Left renal cortex interstitium (tissue), 4 donors: ENCODE results near the gene FBXL17. TPM values are rescaled to one million over a fixed set of nuclear protein-coding genes. Genes with fewer than 3 reads are reported as not detected.

Experiments
- DNase-seq, 4 donors: peaks; one replicate each; pipeline ENCODE4 v3.0.0-alpha.2; 2013; ENCODE audit warnings: low read depth in 4 of 4, low spot score in 2 of 4, missing footprints in 1 of 4
- polyA plus RNA-seq, 4 donors: library from polyadenylated mRNA; unstranded; fragments of 120-200 nt; gene quantifications; one replicate each; pipeline ENCODE4 v1.2.1, GENCODE V29; 2013; ENCODE audit not compliant: insufficient read length in 4 of 4

FBXL17 gene
- polyA plus RNA-seq, 4 donors: 23.0 to 32.8 (median 30.3) TPM

DNA sequence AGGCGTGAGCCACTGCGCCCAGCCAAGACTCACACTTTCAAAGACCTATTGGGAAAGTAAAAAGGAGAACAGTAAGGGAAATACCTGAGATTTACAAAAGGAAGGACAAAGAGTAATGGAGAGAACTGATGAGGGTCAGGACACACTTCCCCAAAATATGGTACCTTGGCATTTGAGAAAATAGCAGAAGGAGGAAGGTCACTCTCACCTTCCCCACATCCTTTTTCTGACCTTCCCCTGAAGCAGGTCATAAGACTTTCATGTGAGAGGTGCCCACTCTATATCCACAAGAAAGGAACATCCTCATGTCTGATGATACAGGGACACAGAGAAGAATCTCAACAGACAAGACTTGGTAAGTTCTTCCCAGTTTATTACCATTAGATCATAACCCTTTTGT, 272.8 kb downstream of the FBXL17 start:
- no peak for DNase-seq

DNA sequence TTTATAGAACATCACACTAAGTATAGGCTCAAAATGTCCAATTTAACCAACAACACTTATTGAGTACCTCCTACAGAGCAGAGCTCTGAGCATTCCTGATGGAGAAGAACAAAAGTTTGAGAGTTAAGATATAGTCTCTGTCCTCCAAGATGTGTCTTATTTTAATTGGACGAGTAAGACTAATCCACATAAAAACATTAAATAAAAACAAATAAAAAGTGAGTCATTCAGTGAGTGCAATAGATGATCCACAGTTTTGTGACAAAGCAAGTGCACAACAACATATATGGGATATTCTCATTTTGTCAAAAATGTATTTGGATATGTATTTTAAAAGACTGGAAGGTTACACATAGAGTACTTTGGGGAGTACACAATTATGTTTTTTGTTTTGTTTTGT, 277.4 kb downstream of the FBXL17 start:
- DNase-seq: no peak

DNA sequence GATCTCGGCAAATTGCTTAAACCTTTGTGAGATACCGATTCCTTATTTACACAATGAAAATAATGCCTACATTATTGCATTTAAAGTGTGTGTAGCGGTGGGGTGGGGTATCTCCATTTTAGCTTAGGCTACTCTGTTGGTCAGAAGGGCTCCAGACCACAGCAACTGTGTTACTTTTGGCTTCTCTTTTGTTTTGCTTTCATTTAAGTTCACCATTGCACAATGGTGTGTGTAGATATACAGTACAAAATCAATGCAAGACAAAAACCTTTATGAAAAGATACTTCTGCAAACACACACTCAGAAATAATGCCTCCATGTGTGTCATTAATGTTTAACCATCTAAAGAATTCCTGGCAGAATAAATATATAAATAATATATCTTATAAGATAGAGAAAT, 279.4 kb downstream of the FBXL17 start:
- DNase-seq: no peak

DNA sequence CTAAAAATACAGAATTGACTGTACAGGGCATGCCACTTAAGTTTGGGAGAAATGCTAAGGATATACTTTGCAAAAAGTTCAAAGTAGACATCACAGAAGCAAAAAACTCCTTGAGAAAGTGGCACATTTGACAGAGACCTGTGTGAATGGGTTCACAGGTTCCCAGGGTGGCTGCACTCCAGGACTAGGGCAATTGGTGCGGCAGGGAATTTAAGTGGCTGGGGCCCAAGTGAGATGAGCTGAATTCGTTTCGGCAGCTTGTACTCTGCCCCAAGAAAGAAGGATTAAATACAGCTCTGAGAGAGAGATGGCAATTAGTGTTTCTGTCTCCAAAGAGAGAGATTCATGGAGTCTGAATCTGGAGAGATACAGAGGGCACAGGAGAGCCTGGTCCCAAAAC, 280.1 kb downstream of the FBXL17 start:
- no peak for DNase-seq

DNA sequence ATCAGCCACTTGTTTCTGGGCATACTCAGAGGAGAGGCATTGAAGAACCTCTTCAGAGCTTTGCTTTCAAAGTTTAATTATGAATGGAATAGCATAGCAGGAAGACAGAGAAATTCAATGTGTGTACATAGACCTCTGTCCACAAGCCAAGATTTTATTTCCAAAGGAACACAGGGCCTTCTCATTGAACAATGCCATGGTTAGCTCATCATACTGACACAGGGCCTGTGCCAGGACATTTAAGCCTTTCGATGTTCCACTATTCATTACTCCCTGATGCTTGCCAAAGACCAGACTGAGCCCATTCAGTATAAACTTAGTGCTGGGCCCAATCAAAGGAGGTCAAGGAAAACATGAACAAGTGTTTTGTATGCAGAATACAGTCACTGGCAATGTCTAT, 280.8 kb downstream of the FBXL17 start:
- DNase-seq: no peak

DNA sequence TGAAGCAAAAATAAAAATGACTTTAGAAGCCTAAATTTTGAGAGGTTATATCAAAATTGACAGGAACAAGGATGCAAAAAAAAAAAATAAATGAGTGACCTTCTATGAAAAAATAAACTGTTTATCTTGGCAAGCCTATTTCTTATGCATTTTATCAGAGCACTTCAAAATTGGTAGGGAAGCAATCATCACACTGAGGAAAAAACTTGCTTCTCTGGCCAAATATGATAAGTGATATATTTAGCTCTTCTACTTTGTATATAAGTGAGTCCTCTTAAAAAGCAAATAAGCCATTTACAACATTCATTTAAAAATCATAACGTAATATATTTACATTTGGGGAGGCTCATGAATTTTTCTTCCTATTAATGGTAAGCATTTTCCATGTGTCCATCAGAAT, 287.1 kb downstream of the FBXL17 start:
- DNase-seq: no peak

DNA sequence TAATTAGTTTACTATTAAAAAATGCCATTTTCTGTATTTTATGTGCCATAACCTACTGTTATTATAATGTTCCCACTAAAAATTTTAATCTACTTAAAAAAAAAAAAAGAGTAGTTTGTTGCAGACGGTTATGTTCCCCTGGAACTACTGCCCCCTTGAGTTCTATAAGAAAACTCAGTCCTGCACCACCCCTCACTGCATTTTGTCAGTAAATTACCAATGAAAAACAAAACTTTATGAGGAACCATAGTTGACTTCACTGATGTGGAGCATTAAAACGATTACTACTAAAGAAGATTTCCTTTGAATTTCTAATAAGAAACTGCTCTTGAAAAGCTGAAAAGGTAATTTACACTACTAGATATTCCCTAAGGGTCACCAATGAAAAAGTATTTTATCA, 288.7 kb downstream of the FBXL17 start:
- DNase-seq: no peak

DNA sequence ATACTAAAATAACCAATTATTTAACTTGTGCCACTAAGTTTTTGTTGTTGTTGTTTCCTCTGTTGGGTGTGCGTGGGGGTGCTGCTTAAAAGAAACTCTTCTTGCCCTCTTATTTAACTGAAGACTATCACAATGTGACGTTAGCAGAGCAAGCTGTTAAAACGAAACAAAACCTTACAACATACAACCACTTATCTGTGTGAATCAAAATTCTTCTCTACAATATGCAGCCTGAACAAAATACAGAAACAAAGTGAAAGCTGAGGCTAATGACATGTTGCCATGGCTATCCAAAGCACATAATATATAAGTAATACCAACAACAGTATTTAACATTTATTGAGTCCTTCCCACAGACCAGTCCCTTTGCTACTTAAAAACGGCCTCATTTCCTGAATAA, 291.0 kb downstream of the FBXL17 start:
- no peak for DNase-seq

DNA sequence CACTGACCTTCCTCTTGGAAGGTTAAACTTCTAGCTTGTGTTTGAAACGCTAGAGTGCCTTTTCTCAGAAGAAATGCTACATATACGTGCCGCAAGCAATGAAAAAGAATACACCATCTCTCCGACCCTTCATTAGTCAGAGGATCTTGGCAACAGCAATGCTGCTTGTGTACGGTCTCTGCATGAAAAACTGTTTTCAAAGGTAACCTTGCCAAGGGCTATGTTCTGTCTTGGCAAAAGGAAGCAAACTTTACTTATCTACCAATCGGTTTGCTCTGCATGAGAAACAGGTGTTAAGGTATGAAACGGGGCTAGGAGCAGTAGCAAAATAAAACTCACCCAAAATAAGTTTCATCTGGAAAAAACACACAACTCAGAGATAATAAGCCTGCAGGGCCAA, 297.8 kb downstream of the FBXL17 start:
- DNase-seq: no peak

DNA sequence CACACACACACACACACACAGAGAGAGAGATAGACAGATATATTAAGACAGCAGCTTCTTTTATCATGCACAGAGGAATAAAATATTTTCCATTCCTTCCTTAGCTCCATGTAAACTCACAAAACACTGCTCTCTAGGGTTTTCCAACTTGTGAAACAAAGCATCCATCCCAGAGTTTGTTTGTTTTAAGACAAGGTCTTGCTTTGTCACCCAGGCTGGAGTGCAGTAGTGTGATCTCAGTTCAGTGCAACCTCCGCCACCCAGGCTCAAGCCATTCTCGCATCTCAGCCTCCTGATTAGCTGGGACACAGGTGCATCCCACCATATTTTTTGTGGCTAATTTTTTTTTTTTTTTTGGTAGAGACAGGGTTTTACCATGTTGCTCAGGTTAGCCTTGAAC, 298.7 kb downstream of the FBXL17 start:
- no peak for DNase-seq

DNA sequence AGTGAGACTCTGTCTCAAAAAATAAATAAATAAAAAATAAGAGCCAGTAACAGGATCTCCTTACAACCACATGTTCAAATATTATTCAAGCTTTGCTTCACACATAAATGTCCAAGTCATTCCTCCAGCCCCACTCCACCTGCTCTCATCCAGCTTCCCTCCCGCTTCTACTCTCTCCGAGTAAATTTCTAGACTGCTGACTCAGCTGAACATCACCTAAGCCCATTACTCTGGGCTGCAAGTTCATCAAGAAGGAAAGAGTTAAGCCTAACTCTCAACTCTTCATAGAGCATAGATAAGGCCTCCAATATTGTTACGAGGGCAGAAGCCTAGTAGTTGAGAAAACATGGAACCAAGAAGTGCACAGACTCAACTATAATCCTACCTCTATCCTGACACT, 300.2 kb downstream of the FBXL17 start:
- no peak for DNase-seq

DNA sequence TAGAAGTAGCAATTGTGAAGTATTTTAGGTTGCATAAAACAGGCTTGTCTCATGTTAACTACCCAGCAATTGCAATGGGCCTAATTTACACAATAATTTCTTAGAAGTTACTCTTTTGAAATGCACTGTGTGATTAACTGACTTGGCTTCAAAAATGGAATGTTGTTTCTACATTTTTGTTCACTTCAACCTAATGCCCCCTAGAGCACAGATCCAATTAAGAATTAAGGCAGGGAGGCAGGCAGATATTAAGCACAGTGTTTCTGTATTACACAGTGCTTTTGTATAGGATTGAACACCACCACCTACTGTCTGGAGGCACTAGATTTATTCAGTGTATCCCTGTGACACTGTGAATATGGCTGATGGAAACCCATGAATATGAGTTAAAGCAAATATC, 302.1 kb downstream of the FBXL17 start:
- DNase-seq: no peak

DNA sequence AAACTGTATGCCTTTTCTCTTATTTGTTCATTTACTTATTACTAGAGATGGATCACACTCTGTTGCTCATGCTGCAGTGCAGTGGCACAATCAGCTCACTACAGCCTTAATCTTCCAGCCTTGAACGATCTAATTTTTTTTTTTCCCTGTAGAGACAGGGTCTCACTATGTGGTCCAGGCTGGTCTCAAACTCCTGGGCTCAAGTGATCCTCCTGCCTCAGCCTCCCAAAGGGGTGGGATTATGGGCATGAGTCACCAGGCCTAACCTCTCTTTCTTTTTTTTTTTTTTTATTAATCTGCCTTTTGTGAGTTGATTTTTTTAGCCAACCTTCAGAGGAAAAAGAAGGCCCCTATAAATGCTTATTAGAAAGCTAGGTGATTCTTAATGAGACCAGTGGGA, 303.0 kb downstream of the FBXL17 start:
- DNase-seq: no peak

DNA sequence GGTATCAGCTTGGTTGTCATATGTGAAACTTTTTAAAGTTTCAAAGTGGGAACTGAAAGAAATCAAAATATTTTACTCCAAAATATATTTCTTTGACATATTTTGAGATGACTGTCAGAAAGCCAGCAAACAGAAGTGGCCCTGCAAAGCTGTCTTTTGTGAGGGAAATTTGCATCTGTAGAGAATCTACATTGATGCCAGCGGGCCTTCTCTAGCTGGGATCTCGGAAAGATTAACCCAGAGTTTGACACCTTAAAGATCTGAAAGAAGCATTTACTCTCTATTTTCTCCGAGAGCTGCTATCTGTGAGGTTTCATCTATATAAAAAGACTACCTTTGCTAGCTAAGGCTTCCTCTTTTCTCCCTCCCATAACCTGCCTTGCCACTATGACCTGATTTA, 303.6 kb downstream of the FBXL17 start:
- no peak for DNase-seq

DNA sequence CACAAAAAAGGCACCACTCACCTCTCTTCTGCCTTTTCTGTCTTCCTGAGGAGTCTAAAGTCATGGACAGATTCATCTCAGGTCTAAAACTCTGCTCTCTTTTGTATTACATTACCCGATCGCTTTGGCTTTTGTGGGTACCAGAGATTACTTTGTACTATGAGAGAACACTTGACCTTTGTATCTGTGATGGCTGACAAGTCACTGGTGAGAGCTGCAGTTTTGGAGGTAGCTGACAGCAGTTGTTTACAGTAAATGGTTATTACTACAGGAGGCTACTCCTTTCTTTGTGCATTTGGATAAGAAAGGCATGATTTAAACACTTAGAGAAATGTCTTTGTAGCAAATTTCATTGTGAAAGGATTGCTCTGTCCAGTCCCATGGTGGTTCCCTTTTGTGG, 307.3 kb downstream of the FBXL17 start:
- no peak for DNase-seq

DNA sequence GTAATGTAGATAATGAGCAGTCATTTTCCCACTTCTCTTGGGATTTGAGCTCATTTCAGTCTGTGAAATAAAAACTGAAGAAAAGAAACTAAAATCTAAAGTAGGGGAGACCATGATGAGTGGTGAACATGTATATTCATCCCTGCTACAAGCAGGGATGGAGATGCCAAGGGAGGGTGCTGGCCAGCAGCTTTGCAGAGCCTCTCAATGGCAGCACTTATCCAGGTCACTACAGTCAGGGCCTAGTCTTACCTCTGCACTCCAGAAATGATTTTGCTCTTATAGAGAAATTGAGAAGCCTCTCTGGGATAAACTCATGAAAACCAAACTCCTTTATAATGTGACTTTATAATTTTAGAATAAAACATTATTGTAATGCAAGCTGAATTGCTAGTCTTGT, 317.6 kb downstream of the FBXL17 start:
- DNase-seq: no peak

DNA sequence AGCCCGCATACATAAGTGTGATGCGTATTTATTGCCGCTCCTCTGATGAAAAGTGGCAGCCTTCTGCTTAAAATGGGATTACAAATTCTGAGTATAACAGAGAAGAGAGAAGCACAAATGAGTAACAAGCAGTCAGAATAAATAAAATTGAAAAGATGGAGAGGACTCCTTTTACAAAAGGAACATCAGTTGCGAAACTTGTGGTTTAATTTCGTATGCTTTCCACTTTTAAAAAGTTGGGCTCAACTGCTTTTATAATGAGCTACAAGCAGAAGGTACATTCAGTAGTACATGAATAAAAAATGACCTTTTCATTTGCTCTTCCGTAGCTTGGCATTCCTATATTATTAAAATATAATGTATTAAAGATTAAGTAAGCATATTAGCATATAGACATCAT, 320.0 kb downstream of the FBXL17 start:
- DNase-seq: no peak

DNA sequence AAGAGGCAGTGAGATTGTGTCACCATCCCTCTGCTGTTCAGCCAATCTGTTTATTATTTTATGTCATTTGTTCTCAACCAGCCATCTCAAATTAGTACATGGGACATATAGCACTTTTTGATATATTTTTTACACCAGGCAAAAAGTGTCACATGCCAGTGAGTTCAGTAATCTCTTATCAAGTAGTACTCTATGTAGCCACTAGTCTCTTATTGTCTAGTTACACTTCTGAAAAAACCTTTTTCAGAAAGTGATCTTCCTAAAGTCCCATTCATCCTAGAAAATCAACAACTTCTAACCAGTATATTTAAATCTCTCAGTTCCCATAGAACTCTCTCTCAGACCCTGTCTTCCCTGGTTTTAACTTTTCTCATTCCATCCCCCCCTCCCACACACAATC, 321.6 kb downstream of the FBXL17 start:
- no peak for DNase-seq

DNA sequence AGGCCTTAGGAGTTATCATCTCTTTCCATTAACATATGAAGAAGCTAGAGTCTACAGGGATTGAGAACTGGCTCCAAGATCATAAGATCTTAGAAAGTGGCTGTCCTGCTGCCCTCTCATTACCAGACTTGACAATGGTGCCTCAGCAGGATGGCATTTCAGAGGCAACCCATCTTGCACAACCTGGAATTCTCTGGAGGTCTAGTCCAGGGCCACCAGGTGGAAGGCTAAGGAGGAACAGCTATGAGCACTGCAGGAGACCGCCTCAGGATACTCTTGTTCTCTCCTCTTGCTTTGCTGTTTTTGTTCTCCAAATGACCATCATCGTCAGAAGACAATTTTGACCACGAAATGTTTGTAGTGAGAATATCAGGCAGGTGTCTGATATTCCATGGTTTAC, 322.6 kb downstream of the FBXL17 start:
- DNase-seq: no peak

DNA sequence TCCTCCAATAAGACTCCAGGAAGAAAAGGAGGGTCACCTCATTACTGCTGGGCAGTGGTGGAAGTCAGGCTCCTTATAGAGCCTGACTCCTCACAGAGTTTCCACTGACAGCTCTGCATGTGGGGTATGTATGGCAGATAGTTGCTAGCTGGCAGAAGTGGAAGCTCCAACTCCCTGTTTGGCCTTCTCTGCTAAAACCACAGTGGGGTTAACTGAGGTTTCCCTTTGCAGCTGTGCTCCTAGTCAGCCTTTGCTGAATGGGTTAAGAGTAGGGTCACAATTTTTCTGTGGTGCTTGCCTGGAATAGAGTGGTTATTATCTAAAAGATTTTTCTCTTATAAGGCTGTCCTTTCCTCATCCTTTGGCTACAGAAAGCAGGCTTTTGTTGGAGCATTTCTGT, 327.5 kb downstream of the FBXL17 start:
- DNase-seq: no peak

DNA sequence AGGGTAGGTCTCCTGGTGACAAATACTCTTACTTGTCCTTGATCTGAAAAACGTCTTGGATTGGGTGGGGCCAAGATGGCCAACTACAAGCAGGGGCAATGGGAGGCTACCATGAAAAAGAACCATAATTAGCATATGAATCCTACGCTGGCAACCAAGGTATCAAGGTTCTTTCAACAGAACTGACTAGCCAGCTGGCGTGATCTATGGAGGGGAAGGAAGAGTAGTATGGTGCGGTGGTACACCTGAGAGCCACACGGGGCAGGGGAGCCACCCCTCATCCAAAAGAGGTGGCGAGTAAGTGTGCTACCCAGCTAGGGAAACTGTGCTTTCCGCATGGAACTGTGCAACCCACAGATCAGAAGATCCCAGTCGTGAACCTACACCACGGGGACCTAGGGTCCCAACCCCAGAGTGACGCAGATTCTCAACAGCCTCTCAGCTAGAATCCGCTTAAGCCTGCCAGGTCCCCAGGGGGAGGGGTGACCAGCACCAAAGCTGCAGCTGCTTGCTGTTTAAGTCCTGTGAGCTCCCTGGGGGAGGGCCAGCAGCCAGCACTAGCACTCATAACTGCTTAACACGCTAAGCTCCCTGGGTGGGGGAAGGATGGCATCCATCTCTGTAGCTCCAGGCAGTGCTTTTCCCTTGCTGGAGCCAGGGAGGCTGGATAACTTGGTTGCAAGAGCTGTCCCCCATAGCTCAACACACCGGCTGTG, 334.8 kb downstream of the FBXL17 start:
- DNase-seq: no peak

DNA sequence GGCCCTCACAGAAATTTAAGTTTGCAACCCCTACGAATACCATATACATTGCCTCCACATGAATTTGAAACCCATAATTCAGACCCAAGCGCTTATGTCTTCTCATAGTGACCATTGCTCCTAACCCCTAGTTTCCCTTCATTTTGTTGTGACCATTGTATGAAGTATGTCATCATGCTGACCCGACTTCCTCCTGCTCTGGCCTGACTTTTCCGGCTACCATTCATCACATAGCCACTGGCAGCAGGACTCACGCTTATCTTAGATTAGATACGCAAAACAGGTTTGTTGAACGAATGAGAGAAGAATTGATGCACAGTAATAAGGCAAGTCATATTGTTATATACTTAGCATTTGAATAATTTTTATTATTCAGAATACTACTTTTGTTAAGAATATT, 345.4 kb downstream of the FBXL17 start:
- no peak for DNase-seq

DNA sequence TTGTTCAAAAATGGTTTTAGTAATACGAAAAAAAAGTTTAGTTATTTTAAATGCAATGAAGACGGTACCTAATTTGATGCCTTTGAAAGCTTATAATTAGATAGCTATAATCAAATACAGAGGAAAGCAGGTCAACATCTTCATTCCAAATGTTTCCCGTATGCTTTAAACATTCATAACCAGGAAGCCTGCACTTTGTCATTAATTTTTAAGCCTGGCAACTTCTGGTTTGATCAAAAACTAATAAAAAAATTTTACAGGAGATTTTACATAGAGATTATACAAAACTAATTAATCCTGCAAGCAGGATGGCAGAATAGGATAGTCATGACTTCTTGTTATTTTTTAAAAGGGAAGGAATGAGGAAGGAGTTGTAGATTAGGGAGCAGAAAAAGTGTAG, 353.0 kb downstream of the FBXL17 start:
- no peak for DNase-seq
